Measurements from ENCODE around the gene TK1.
A peak's percentile ranks its signal among the peaks of the same experiment; 100 is the strongest.

Gene TK1

DNA sequence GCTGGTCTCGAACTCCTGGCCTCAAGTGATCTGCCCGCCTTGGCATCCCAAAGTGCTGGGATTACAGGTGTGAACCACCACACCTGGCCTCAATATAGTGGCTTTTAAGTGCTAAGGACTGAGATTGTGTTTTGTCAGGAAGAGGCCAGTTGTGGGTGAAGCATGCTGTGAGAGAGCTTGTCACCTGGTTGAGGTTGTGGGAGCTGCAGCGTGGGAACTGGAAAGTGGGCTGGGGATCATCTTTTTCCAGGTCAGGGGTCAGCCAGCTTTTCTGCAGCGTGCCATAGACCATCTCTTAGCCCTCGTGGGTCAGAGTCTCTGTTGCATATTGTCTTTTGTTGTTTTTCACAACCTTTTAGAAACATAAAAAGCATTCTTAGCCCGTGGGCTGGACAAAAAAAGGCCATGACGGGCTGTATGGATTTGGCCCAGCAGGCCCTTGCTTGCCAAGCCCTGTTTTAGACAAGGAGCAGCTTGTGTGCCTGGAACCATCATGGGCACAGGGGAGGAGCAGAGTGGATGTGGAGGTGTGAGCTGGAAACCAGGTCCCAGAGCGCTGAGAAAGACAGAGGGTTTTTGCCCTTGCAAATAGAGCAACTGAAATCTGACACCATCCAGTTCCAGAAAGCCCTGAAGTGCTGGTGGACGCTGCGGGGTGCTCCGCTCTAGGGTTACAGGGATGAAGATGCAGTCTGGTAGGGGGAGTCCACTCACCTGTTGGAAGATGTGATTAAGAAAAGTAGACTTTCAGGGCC lies 32.7 kb upstream of the TK1 start:
- DNase-seq (ENCODE audit: low spot score): no peak

DNA sequence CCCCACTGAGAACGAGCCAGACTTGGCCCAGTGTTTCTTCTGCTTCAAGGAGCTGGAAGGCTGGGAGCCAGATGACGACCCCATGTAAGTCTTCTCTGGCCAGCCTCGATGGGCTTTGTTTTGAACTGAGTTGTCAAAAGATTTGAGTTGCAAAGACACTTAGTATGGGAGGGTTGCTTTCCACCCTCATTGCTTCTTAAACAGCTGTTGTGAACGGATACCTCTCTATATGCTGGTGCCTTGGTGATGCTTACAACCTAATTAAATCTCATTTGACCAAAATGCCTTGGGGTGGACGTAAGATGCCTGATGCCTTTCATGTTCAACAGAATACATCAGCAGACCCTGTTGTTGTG lies 27.8 kb upstream of the TK1 start:
- no peak for DNase-seq (ENCODE audit: low spot score)

DNA sequence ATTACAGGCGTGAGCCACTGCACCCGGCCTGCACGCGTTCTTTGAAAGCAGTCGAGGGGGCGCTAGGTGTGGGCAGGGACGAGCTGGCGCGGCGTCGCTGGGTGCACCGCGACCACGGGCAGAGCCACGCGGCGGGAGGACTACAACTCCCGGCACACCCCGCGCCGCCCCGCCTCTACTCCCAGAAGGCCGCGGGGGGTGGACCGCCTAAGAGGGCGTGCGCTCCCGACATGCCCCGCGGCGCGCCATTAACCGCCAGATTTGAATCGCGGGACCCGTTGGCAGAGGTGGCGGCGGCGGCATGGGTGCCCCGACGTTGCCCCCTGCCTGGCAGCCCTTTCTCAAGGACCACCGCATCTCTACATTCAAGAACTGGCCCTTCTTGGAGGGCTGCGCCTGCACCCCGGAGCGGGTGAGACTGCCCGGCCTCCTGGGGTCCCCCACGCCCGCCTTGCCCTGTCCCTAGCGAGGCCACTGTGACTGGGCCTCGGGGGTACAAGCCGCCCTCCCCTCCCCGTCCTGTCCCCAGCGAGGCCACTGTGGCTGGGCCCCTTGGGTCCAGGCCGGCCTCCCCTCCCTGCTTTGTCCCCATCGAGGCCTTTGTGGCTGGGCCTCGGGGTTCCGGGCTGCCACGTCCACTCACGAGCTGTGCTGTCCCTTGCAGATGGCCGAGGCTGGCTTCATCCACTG lies 27.3 kb upstream of the TK1 start, which contains the start of gene BIRC5:
TSS of gene BIRC5 (plus strand) at position 238 of the 690 bp plus-strand sequence. CDS start at position 302, 64 bp downstream.
- peak; percentile 89 for DNase-seq (ENCODE audit: low spot score)

GRCh38 chr17:78211032-78211431 lies 24.2 kb upstream of the TK1 start:
- DNase-seq (ENCODE audit: low spot score): no peak

DNA sequence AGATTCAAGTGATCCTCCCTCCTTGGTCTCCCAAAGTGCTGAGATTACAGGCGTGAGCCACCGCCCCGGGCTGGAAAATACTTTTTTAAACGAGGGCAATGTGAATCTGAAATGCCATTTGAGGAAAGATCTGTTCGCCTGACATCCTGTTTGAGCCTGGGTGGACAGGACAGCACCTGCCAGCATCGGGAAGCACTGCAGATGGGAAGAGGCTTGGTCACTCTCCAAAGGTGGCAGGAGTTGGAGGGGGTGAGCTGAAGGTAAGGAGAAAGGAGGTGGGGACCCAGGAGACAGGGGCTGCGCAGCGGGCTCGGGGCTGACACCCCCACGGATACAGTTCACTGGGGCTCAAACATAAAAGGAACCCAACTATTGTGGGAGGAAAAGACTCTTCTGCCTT lies 23.3 kb upstream of the TK1 start:
- DNase-seq (ENCODE audit: low spot score): no peak

DNA sequence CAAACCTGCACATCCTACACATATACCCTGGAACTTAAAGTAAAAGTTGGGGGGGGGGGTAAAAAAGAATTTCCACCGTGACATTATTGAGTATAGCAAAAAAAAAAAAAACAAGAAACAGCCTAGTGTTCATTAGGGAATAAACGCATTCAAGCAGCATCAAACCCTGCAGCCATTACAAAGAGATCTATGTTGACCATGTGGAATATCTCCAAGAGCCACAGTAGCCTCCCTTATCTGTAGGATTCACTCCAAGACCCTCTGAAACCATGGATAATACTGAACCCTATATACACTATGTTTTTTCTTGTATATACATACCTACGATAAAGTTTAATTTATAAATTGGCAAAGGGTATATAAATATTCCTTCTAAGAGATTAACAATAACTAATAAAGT lies 21.6 kb upstream of the TK1 start:
- DNase-seq (ENCODE audit: low spot score): no peak

- no peak for DNase-seq (ENCODE audit: low spot score)
Observed at GRCh38 chr17:78206298-78206697, 19.4 kb upstream of the TK1 start.

DNA sequence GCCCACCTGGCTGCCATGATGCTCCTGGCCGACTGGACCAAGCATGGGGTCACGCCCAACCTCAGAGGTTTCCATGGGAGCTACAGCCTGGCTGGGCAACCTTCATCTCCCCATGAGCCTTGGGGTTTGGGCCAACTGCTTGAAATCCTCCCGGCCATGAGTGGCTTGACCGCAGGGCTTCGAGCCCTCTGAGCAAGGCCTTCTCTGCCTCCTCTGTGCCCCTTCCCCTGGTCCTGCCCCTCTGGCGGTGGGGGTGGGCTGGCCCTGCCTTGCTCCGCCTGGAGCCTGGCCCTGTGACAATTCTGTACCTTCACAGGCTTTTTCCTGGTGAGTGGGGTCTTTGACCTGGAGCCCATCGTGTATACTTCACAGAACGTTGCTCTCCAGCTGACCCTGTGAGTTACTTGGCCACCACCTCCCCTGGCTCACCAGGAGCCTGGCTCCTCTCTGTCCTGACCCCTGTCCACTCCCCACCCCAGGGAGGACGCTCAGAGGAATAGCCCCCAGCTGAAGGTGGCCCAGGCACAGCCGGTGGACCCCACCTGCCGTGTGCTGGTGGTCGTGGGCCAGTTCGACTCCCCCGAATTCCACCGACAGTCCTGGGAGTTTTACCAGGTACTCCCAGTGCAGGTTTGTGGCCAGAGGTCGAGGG lies 18.4 kb upstream of the TK1 start:
- DNase-seq (ENCODE audit: low spot score): no peak

DNA sequence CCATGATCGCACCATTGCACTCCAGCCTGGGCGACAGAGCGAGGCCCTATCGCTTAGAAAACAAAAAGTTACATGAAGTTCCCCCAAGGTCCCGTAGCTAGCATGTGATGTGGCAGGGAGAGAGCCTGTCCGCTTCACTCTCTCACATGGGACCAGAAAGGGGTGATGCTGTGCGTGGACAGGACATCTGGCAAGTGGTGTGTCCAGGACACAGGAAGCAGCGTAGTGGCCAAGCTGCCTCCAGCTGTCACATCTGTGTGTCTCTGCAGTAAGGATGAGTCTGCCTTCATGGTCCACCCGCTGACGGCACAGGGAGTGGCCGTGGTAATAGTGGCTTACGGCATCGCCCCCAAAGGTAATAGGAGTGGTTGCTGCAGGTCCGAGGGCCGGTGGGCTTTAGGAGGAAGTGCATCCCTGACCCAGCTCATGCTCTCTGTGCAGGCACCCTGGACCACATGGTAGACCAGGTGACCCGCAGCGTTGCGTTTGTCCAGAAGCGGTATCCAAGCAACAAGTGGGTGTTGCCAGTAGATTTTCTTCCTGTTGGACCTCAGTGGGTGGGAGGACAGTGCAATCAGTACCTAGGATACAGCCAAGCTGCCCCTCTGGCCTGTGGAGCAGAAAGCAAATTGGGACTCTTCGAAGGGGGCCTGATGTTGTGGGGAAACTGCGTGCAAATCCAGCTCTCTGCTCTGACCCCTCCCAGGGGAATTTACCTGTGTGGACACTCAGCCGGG lies 17.7 kb upstream of the TK1 start:
- no peak for DNase-seq (ENCODE audit: low spot score)

GRCh38 chr17:78202666-78203065 lies 15.8 kb upstream of the TK1 start:
- DNase-seq (ENCODE audit: low spot score): no peak

- no peak for DNase-seq (ENCODE audit: low spot score)
Observed at GRCh38 chr17:78200451-78200850, 13.6 kb upstream of the TK1 start.

- DNase-seq (ENCODE audit: low spot score): no peak
Observed at GRCh38 chr17:78197147-78197832, 10.4 kb upstream of the TK1 start.

GRCh38 chr17:78196716-78197115 lies 9.9 kb upstream of the TK1 start:
- no peak for DNase-seq (ENCODE audit: low spot score)

DNA sequence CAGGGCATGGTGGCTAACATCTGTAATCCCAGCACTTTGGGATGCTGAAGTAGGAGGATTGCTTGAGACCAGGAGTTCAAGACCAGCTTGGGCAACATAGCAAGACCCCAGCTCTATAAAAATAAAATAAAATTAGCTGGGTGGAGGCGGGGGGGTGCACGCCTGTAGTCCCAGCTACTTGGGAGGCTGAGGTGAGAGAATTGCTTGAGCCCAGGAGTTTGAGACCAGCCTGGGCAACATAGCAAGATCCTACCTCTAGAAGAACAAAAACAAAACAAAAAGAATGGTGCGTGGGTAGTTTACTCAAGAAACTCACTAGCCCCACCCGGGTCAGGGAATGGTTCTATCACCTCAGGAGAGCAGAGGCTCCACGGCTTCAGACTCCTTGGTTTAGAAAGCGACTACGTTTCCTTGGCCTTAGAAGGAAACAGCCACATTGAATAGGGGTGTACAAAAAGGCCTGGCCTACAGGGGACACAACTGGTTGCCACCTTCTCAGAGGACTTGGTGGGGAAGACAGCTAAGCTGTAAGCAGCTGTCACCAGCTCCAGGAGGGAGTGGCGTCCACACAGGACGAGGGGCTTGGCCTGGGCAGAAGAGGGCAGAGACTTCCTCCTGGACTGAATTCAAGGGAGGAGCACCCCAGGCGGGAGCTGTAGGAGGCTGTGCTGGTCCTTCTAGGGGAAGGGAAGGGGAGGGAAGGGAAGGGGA lies 716 bp downstream of the TK1 start:
- no peak for DNase-seq (ENCODE audit: low spot score)

DNA sequence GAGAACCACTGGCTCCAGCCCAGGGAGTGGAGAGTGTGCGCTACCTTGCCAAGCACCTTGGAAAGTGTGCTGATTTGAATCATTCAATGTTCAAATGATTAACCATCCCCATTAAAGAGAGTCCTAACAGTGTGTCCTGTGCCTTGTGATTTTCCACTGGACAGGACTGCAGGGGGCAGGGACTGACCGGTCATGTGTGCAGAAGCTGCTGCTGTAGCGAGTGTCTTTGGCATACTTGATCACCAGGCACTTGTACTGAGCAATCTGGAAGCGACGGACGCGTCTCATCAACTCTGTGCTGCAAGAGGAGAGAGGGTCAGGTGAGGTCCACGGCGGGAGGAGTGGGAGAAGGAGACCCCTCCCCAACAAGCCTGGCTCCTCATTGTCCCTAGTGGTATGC lies 2.0 kb downstream of the TK1 start:
- DNase-seq (ENCODE audit: low spot score): no peak

GRCh38 chr17:78184351-78184750 lies 2.5 kb downstream of the TK1 start:
- no peak for DNase-seq (ENCODE audit: low spot score)

DNA sequence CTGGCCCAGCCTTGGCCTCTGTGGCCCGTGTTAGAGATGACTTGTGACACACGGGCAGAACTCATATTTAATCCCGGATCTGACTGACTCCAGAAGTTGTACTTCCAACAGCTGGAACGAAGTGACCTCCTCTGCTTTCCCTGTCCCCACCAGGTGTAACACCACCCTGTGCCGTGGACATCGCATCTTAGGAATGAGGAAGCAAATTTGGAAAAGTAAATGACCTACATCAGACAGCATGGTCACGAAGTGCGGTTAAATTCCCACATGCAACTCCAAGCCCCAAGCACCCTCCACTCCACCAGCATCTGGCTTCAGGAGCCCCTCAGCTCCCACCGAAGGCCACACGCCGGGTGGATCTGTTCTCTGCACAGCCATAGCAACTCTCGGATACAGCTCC lies 2.9 kb downstream of the TK1 start:
- no peak for DNase-seq (ENCODE audit: low spot score)

DNA sequence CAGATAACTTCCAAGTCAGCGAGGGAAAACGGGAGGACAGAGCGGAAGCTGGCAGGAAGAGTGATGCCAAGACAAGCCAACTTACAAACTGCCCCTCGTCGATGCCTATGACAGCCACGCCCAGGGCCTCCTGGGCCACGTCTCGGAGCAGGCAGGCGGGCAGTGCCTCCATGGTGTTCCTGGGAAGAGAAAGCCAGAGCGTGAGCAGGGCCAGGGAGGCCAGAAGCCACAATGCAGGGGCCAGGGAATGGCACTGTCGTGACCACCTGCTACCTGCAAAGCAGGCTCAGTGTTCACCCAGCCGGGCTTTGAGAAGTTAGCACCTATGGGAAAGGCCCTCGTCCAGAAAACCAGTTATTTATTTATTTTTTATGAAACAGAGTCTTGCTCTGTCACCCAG lies 4.3 kb downstream of the TK1 start:
- DNase-seq (ENCODE audit: low spot score): no peak

DNA sequence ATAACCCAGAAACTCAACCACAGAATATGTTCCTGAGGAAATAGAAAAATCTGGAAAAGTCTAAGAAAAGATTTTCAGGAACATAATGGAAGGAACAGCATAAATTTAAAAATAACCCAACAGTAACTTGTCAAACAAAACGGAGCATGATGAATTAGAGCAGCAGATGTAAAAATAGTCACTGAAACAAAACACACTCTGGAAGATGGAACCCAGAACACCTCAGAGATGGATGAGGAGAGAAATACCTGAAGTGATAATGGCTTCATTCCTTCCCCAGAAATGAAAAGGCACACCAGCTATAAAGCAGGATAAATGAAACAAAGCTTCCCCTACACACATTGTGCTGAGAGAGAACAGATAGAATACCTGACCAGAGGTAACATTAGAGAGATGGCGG lies 6.3 kb downstream of the TK1 start:
- DNase-seq (ENCODE audit: low spot score): no peak

GRCh38 chr17:78180083-78180482 lies 6.8 kb downstream of the TK1 start:
- DNase-seq (ENCODE audit: low spot score): no peak

DNA sequence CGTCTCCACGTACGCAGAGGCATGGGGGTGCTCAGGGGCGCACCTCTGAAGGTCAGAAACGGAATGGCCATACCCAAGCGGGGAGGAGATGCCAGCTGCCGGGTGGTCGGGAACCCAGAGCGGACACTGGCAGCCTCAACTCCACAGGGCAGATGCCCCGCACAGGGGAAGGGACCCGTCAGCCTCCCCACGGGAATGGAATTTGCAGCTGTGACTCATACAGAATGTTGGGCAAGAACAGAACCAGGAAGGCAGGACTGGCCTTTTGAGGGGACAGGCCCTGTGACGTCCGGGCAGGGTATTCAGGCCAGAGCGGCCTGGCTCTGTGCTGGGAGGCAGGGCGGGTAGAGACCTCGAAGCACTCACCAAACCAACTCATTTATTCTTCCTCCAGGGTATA lies 7.5 kb downstream of the TK1 start:
- no peak for DNase-seq (ENCODE audit: low spot score)
